Spinal cord (tissue), 10 donors: ENCODE data around the gene RABAC1. TPM values are rescaled to one million over a fixed set of nuclear protein-coding genes. Genes with fewer than 3 reads are reported as not detected.

ENCODE experiments used
- DNase-seq, 6 donors: peaks; one replicate each; pipeline versions ENCODE4 v3.0.0 to v3.0.0-alpha.2; 2013 to 2015; ENCODE audit warnings: low spot score in 6 of 6, low read depth in 4 of 6
- H3K27ac ChIP-seq: one replicate; pipeline ENCODE4 v1.5.1; 2013; ENCODE audit warnings: low read depth, low read length, control low read depth
- H3K27me3 ChIP-seq: one replicate; pipeline ENCODE4 v1.6.1; 2013; ENCODE audit warnings: low read length; ENCODE audit not compliant: control insufficient read depth, insufficient read depth
- H3K36me3 ChIP-seq: one replicate; pipeline ENCODE4 v1.6.1; 2013; ENCODE audit warnings: low read length; ENCODE audit not compliant: control insufficient read depth, insufficient read depth
- H3K4me1 ChIP-seq: one replicate; pipeline ENCODE4 v1.6.1; 2013; ENCODE audit warnings: low read length; ENCODE audit not compliant: control insufficient read depth, insufficient read depth
- H3K4me3 ChIP-seq: one replicate; pipeline ENCODE4 v1.5.1; 2013; ENCODE audit warnings: low read depth, low read length, control low read depth
- H3K9me3 ChIP-seq: one replicate; pipeline ENCODE4 v1.6.1; 2013; ENCODE audit warnings: low read length; ENCODE audit not compliant: control insufficient read depth, insufficient read depth
- WGBS: methylation state at CpG from one replicate; pipeline ENCODE4 v1.1.5; 2013; ENCODE audit warnings: missing lambda C conversion rate; ENCODE audit not compliant: insufficient coverage; 5-methylcytosine and 5-hydroxymethylcytosine counted together
- polyA plus RNA-seq, 2 donors: library from polyadenylated mRNA; unstranded; fragments of 120-200 nt; gene quantifications; one replicate each; pipeline ENCODE4 v1.2.1, GENCODE V29; 2013; ENCODE audit not compliant: insufficient read length in 2 of 2
- total RNA-seq, 2 donors: library from RNA; depleted of rRNA in 1 of 2; stranded (reverse); fragments of 120-200 nt in 1 of 2; fragments of >200 nt in 1 of 2; gene quantifications; one replicate each; pipeline versions ENCODE4 v1.2.3 to v1.2.4, GENCODE V29; 2013 to 2014
- donor health status: healthy.

Gene RABAC1
- total and polyA plus RNA-seq, 4 donors = 98.0 to 202 (median 182) TPM

DNA sequence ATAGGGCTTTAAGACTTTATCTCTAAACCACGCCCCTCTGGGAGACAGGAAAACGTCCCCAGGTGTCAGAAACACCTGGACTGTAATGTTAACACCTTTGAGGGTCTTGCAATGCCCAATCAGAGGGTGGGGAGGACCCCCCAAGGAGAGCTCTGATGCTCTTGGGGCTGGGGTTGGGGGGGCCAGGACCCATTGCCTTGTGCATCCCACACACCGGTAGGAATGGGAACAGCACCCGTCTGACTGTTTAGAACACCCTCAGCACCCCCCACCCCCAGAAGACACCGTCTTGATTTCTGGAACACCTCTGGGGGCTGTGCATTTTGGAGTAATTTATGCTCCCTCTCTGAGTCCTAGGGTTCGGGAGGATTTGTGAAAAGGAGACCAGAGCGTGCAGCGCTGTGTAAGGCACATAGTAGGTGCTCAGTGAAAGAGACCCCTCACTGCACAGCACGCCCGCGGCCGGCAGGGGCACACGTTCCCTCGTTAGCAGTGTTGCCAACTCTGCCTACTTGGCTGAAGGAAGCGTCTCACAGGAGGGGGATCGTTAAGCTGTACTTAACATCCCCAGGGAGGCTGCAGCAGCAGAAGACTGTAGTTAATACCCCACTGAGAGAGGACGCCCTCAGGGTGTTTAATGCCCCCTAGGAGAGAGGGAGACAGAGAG, 28.1 kb downstream of the RABAC1 start:
- H3K4me3 ChIP-seq = no peak overlapping the region
- 2% methylated on average over 6 of the region's 17 CpGs for WGBS

GRCh38 chr19:41930322-41930722, 28.8 kb downstream of the RABAC1 start:
- 23% methylated on average over 3 of the region's 7 CpGs for WGBS
- H3K9me3 ChIP-seq = no peaks in the 10 kb centered on the region

More for the DNA sequence above, 28.1 kb downstream of the RABAC1 start:
- Histone ChIP-seq H3K36me3 (no peaks in the 10 kb centered on the region), H3K9me3 (no peaks in the 10 kb centered on the region), H3K4me1 (peaks cover 24% of the 10 kb centered on the region), H3K27ac (no peak overlapping the region), H3K27me3 (peaks cover 94% of the 10 kb centered on the region)
- peak in 1 of 6 donors; percentile 41 for DNase-seq

DNA sequence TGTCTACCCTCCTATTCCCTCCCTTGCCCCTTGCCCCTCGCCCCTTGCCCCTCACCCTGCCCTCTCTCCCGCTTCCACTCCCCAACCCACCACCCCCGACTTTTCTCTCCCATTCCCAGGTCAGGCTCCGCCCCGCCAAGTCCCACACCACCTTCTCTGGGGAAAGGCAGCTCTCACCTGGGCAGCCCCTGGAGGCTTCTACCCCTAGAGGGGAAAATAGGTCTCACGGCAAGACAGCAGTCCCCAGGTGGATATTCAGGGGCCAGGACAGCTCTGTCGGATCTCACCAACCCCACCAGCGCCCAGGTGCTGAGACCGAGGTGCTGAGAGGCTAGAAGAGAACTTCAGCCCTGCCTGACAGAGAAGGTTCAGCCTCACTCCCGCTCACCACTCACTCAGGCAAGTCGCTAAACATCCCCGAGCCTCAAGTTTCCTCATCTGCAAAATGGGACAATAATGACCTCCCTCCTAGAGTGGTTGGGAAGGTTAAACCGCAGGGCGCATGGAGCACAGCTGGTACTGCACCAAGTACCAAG, 29.5 kb downstream of the RABAC1 start:
- Histone ChIP-seq H3K27me3 (peaks cover 95% of the 10 kb centered on the region), H3K4me1 (peaks cover 22% of the 10 kb centered on the region), H3K36me3 (no peaks in the 10 kb centered on the region), H3K4me3 (no peak overlapping the region), H3K9me3 (no peaks in the 10 kb centered on the region), H3K27ac (no peak overlapping the region)
- DNase-seq = no peak
- 12% methylated on average over 11 of the region's 14 CpGs for WGBS

More at GRCh38 chr19:41930322-41930722, 28.8 kb downstream of the RABAC1 start:
- no peak overlapping the region for H3K27ac ChIP-seq
- H3K4me1 ChIP-seq = peaks cover 22% of the 10 kb centered on the region
- no peaks in the 10 kb centered on the region for H3K36me3 ChIP-seq
- H3K4me3 ChIP-seq = no peak overlapping the region
- DNase-seq = no peak
- peaks cover 95% of the 10 kb centered on the region for H3K27me3 ChIP-seq

DNA sequence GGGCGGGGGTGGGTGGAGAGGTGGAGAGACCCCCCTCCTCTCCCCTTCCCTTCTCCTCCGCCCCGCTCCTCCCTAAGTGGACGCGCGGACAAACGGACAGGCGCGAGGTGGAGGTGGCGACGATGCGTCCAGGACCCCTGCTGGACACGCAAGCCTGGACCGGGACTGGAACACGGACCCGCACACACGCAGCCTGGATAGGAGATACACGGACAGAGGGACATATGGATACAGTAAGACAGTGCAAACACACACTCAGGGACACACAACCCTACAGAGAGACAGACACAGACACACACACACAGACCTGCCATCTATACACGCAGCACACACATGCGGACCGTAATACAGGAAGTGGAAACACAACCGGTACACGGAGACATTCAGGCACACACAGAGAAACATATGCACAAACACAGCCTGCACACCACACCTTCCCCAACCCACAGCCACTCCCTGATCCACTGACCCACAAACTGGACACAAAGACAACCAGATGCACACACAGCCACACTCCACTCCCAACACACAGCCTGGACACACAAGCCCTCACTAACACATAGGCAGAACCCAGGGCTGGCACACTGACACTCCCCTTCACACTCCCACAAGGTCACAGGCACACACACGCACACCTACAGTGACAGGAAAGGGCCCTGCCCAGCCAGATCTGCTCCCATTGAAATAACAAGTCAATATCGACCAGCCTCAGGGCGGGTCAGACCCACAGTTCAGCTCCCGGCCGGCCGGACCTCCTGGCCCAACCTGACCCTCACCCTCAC, 30.2 kb downstream of the RABAC1 start:
- DNase-seq = no peak
- H3K4me3 ChIP-seq = no peak overlapping the region
- no peaks in the 10 kb centered on the region for H3K9me3 ChIP-seq
- peaks cover 22% of the 10 kb centered on the region for H3K4me1 ChIP-seq
- H3K27ac ChIP-seq = no peak overlapping the region
- WGBS = 4% methylated on average over 22 of the region's 29 CpGs
- H3K36me3 ChIP-seq = no peaks in the 10 kb centered on the region
- H3K27me3 ChIP-seq = peaks cover 94% of the 10 kb centered on the region

- H3K4me3 ChIP-seq = no peak within 1 kb of the TSS
These were observed 30.9 kb downstream of the RABAC1 start, which contains the start of gene ERFL for GRCh38 chr19:41928221-41928683. Gene ERFL, minus strand, starts transcription at chr19:41928449. Its CDS starts 15,530 bp downstream, at chr19:41912919.

GRCh38 chr19:41927497-41928192, 31.5 kb downstream of the RABAC1 start:
- Histone ChIP-seq H3K36me3 (no peaks in the 10 kb centered on the region), H3K9me3 (no peaks in the 10 kb centered on the region), H3K27ac (no peak overlapping the region), H3K4me1 (peaks cover 21% of the 10 kb centered on the region), H3K4me3 (no peak overlapping the region), H3K27me3 (peaks cover 92% of the 10 kb centered on the region)
- no peak for DNase-seq
- WGBS = 6% methylated on average over 23 of the region's 43 CpGs

More at GRCh38 chr19:41928221-41928683, 30.9 kb downstream of the RABAC1 start, which contains the start of gene ERFL:
- DNase-seq = peak in 2 of 6 donors; percentile 12 to 26
- Histone ChIP-seq H3K27ac (no peak within 1 kb of the TSS), H3K4me1 (peaks cover 22% of the 10 kb centered on the region), H3K36me3 (no peaks in the 10 kb centered on the region), H3K9me3 (no peaks in the 10 kb centered on the region), H3K27me3 (peaks cover 91% of the 10 kb centered on the region)
- WGBS = 0% methylated on average over 37 of the region's 49 CpGs

- Histone ChIP-seq H3K4me3 (no peak overlapping the region), H3K27ac (no peak overlapping the region), H3K36me3 (no peaks in the 10 kb centered on the region), H3K4me1 (peaks cover 15% of the 10 kb centered on the region), H3K9me3 (no peaks in the 10 kb centered on the region), H3K27me3 (peaks cover 92% of the 10 kb centered on the region)
- WGBS = 31% methylated on average over 16 of the region's 16 CpGs
- DNase-seq = peak in 1 of 6 donors; percentile 15
These were observed 32.2 kb downstream of the RABAC1 start for GRCh38 chr19:41926763-41927496.

DNA sequence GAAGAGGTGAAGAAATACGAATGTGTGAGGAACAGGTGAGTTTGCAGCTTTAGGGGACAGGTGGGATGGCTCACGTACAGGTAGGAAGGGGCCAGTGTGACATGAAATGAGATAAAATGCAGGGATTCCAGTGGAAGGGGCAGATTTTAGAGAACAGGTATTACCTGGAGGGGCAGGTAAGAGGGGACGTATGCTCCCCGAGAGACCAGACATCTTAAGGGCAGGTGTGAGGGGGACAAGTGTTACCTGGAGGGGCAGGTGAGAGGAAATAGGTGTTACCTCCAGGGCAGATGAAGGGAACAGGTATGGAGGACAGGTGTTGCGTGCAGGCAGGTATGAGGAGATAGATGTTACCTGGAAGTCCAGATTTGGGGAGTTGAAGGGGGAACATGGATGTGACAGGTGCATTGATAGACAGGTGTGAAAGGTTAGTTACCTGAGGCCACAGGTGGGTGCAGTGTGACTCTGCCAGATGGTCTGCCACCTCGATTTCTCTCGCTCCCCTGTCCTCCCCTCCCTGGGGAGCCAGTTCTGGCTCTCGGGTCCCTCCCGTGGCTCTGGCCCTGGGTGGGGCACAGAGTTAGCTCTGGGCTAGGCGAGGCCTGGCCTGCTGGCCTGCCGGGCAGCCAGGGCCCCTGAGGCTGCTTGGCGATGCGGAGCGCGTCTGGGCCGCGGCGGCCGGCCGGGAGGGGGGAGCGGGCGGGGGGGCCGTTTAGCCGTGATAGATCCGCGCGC, 32.9 kb downstream of the RABAC1 start:
- H3K9me3 ChIP-seq = no peaks in the 10 kb centered on the region
- no peak for DNase-seq
- no peaks in the 10 kb centered on the region for H3K36me3 ChIP-seq
- H3K27ac ChIP-seq = no peak overlapping the region
- peaks cover 15% of the 10 kb centered on the region for H3K4me1 ChIP-seq
- WGBS = 11% methylated on average over 26 of the region's 27 CpGs
- H3K4me3 ChIP-seq = no peak overlapping the region
- peaks cover 92% of the 10 kb centered on the region for H3K27me3 ChIP-seq
